ENCODE data around the gene CPAMD8.

CPAMD8 gene

DNA sequence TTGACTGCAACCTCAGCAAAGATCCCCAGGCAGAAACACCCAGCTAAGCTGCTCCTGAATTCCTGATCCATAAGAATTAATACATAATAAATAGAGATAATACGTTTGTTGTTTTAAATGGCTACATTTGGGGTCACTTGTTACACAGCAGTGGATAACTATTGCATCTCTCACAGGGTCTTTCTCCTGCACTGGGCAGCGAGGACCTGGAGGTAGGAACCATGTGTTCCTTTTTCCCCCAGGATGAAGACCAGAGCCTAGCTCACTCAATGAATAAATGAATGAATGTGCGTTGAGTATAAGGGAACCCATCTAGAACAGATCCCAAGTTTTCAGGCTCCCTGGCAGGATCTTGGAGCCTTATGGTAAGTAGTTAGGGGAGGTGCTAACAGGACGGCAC, 107.1 kb downstream of the CPAMD8 start:
- no peak for DNase-seq (ENCODE audit: low read depth)
- H3K4me3 ChIP-seq (ENCODE audit: low read length) = no peak overlapping the region
- TF ChIP-seq, protein P1, sequence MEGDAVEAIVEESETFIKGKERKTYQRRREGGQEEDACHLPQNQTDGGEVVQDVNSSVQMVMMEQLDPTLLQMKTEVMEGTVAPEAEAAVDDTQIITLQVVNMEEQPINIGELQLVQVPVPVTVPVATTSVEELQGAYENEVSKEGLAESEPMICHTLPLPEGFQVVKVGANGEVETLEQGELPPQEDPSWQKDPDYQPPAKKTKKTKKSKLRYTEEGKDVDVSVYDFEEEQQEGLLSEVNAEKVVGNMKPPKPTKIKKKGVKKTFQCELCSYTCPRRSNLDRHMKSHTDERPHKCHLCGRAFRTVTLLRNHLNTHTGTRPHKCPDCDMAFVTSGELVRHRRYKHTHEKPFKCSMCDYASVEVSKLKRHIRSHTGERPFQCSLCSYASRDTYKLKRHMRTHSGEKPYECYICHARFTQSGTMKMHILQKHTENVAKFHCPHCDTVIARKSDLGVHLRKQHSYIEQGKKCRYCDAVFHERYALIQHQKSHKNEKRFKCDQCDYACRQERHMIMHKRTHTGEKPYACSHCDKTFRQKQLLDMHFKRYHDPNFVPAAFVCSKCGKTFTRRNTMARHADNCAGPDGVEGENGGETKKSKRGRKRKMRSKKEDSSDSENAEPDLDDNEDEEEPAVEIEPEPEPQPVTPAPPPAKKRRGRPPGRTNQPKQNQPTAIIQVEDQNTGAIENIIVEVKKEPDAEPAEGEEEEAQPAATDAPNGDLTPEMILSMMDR (conservative IDR thresholded peaks at IDR 0.05; ENCODE audit: low read length) = no peak

DNA sequence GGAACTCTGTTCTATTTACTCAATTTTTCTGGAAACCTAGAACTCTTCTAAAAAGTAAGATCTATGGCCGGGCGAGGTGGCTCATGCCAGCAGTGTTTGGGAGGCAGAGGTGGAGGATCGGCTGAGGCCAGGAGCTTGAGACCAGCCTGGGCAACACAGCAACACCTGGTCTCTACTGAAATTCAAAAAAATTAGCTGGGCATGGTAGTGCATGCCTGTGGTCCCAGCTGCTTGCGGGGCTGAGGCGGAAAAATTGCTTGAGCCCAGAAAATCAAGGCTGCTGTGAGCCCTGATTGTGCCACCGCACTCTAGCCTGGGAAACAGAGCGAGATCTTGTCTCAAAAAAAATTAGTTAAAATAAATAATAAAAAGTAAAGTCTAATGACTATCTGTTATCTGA, 109.2 kb downstream of the CPAMD8 start:
- TF ChIP-seq, protein P1 (conservative IDR thresholded peaks at IDR 0.05; ENCODE audit: low read length) = no peak
- H3K4me3 ChIP-seq (ENCODE audit: low read length) = no peak overlapping the region
- DNase-seq (ENCODE audit: low read depth) = no peak

DNA sequence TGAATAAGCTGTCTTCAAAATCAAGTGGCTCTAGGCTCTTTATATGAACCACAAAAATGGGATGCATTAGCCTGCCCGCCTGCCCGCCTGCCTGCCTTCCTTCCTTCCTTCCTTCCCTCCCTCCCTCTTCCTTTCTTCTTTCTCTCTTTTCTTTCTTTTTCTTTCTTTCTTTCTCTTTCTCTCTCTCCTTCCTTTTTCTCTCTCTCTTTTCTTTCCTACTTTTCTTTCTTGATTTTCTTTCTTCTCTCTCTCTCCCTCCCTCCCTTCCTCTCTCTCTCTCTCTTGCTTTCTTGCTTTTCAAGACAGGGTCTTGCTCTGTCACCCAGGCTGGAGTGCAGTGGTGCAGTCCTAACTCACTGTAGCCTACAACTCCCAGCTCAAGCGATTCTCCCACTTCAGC, 110.9 kb downstream of the CPAMD8 start:
- DNase-seq (ENCODE audit: low read depth) = no peak
- H3K4me3 ChIP-seq (ENCODE audit: low read length) = no peak overlapping the region
- TF ChIP-seq, protein P1 (conservative IDR thresholded peaks at IDR 0.05; ENCODE audit: low read length) = no peak

DNA sequence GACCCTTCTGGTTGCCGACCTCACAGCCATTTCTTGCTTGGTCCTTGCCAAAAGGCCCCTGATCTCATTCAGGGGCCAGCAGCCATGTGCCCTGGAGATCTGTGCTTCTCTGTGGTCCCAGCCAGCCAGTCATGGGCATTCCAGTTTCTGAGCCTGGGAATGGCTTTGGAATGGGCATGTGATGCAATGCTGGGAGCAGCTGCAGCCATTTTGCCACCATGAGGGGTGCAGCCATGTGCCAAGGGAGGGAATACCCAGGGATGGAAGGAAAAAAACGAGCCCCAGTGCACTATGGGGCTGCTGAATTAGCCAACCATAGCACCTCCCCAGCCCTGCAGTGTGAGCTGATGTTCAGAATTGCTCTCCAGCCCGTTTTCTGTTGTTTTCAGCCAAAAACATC, 111.5 kb downstream of the CPAMD8 start:
- no peak overlapping the region for H3K4me3 ChIP-seq (ENCODE audit: low read length)
- no peak for DNase-seq (ENCODE audit: low read depth)
- TF ChIP-seq, protein P1 (conservative IDR thresholded peaks at IDR 0.05; ENCODE audit: low read length) = no peak

DNA sequence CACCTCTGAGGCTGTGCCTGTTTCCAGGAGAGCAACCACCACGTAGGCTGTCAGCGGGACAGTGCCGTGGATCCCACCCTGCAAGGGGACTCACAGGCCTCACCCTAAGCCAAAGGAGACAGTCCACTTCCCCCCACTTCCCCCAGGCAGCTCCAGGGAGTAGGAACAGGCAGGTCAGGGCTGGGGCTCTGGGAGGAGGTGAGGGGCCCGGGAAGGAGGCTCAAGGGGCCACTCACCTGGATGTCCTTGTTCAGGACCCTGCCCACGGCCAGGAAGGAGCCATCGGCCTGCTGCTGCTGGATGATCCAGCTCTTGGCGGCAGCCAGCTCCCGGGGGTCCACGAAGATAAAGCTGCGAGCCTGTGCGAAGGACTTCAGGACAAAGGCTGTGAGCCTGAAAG, 112.2 kb downstream of the CPAMD8 start:
- TF ChIP-seq, protein P1 (conservative IDR thresholded peaks at IDR 0.05; ENCODE audit: low read length) = no peak
- DNase-seq (ENCODE audit: low read depth) = no peak
- no peak overlapping the region for H3K4me3 ChIP-seq (ENCODE audit: low read length)

DNA sequence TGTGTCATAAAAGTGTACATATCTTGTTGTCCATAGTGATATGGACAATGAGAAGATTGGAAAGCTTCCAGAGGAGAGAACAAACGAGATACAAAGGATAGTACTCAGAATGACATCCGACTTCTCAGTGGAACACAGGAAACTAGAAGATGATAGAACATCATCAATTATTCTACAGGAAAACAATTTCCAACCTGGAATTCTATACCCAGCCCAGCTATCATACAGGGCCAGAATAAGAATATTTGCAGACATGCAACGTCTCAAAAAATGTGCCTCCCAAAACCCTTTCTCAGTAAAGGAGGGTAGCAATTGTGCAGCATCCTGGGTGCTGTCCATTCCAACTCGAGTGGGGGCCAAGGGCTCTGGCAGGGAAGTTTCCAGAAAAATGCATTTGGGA, 113.8 kb downstream of the CPAMD8 start:
- TF ChIP-seq, protein P1 (conservative IDR thresholded peaks at IDR 0.05; ENCODE audit: low read length) = no peak

DNA sequence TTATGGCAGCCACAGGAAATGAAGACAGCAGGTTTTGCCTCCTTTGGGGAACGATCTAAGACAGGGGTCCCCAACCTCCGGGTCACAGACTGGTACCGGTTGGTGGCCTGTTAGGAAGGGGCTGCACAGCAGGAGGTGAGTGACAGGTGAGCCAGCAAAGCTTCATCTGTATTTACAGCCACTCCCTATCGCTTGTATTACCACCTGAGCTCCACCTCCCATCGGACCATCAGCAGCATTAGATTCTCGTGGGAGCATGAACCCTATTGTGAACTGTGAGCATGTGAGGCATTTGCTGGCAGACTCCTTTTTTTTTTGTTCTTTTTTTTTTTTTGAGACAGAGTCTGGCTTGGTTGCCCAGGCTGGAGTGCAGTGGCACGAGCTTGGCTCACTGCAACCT, 115.6 kb downstream of the CPAMD8 start:
- TF ChIP-seq, protein P1 (conservative IDR thresholded peaks at IDR 0.05; ENCODE audit: low read length) = no peak
- no peak for DNase-seq (ENCODE audit: low read depth)
- no peak overlapping the region for H3K4me3 ChIP-seq (ENCODE audit: low read length)

More for the DNA sequence above, 113.8 kb downstream of the CPAMD8 start:
- no peak for DNase-seq (ENCODE audit: low read depth)
- no peak overlapping the region for H3K4me3 ChIP-seq (ENCODE audit: low read length)
